Naive thymus-derived CD8-positive, alpha-beta T cell (primary cell): ENCODE measurements around the gene IL23R. TPM values are rescaled to one million over a fixed set of nuclear protein-coding genes. Genes with fewer than 3 reads are reported as not detected.

Experiments used
- ATAC-seq, 2 donors: fragments of 150-1000 bp; cut with Tn5 transposase in 1 of 2; sonication (Bioruptor Pico), chemical (Tn5 transposase) in 1 of 2; 1 replicate in 1 of 2; 2 replicates in 1 of 2; pipeline ENCODE4 v1.10.0; 2021; ENCODE audit warnings: mild to moderate bottlenecking in 2 of 2, moderate library complexity in 2 of 2
- POLR2A ChIA-PET: fragments of 350-600 bp; sonication (Branson Sonifier 250); formaldehyde crosslinking; loops from one replicate; lab custom pipeline; 2021; ENCODE audit warnings: antibody characterized with exemption; lab: Charles Lee
- DNase-seq, 10 donors: peaks; one replicate each; pipeline versions ENCODE4 v3.0.0 to v3.0.0-alpha.2; 2020 to 2022
- H3K27ac Mint-ChIP-seq, 10 donors: one replicate each; pipeline ENCODE4 v1.8.0; 2020 to 2022; ENCODE audit warnings: mild to moderate bottlenecking in 10 of 10, mixed read lengths in 10 of 10, moderate library complexity in 4 of 10, inconsistent platforms in 1 of 10
- H3K27me3 Mint-ChIP-seq, 5 donors: one replicate each; pipeline ENCODE4 v1.8.0; 2021 to 2022; ENCODE audit warnings: mixed read lengths in 5 of 5
- H3K36me3 Mint-ChIP-seq, 3 donors: one replicate each; pipeline ENCODE4 v1.8.0; 2020 to 2022; ENCODE audit warnings: mixed read lengths in 3 of 3, mild to moderate bottlenecking in 2 of 3, inconsistent platforms in 1 of 3
- H3K4me1 Mint-ChIP-seq, 4 donors: one replicate each; pipeline ENCODE4 v1.8.0; 2021 to 2022; ENCODE audit warnings: mixed read lengths in 4 of 4
- H3K4me3 Mint-ChIP-seq, 10 donors: one replicate each; pipeline ENCODE4 v1.8.0; 2020 to 2022; ENCODE audit warnings: mild to moderate bottlenecking in 10 of 10, mixed read lengths in 10 of 10, moderate library complexity in 6 of 10, inconsistent platforms in 1 of 10
- H3K9me3 Mint-ChIP-seq, 9 donors: one replicate each; pipeline ENCODE4 v1.8.0; 2020 to 2022; ENCODE audit warnings: mixed read lengths in 9 of 9, mild to moderate bottlenecking in 3 of 9, inconsistent platforms in 1 of 9, moderate library complexity in 1 of 9
- polyA plus RNA-seq, 3 donors: library from polyadenylated mRNA; unstranded; fragments of 300-500 nt; fragmentation: Illumina TruSeq; gene quantifications; one replicate each; pipeline ENCODE4 v1.2.3, GENCODE V29; 2021
- total RNA-seq, 8 experiments: library from RNA in 2 of 8; stranded (reverse) in 2 of 8; gene quantifications; one replicate each; pipeline ENCODE4 v1.2.3 and lab custom pipeline; 2021 to 2026

Gene IL23R
- total and polyA plus RNA-seq, 5 experiments from 2014 or later: not detected

- H3K4me3 Mint-ChIP-seq: no peak overlapping the region
- H3K27ac Mint-ChIP-seq: no peak overlapping the region
- no peak for ATAC-seq
- peaks cover 0 to 11% (median 0%) of the 10 kb centered on the region in 3 donors for H3K36me3 Mint-ChIP-seq
- H3K27me3 Mint-ChIP-seq: peaks cover 0 to 40% (median 11%) of the 10 kb centered on the region in 5 donors
- POLR2A ChIA-PET: interaction anchor here (0.7 kb wide), 1 partner anchor 12 kb away, joined by 3 read pairs; no protein-coding TSS in a partner anchor
- peaks cover 0 to 9% (median 0%) of the 10 kb centered on the region in 9 donors for H3K9me3 Mint-ChIP-seq
- H3K4me1 Mint-ChIP-seq: peaks cover 11 to 22% (median 20%) of the 10 kb centered on the region in 4 donors
- DNase-seq: no peak
Measured at GRCh38 chr1:67150931-67151330, 15.3 kb upstream of the IL23R start.

- peaks cover 6 to 42% (median 14%) of the 10 kb centered on the region in 5 donors for H3K27me3 Mint-ChIP-seq
- no peak for DNase-seq
- no peak overlapping the region for H3K4me3 Mint-ChIP-seq
- peaks cover 0 to 9% (median 0%) of the 10 kb centered on the region in 9 donors for H3K9me3 Mint-ChIP-seq
- POLR2A ChIA-PET: interaction anchor here (0.7 to 1.2 kb wide), 2 partner anchors 11 to 808 kb away, joined by 3 to 4 read pairs; no protein-coding TSS in a partner anchor
- no peak for ATAC-seq
- peaks cover 7 to 12% (median 10%) of the 10 kb centered on the region in 4 donors for H3K4me1 Mint-ChIP-seq
- H3K36me3 Mint-ChIP-seq: peaks cover 0 to 11% (median 0%) of the 10 kb centered on the region in 3 donors
- H3K27ac Mint-ChIP-seq: no peak overlapping the region
Measured at GRCh38 chr1:67158401-67158800, 7.9 kb upstream of the IL23R start.

- no peak for DNase-seq
- ATAC-seq: no peak
- H3K4me3 Mint-ChIP-seq: no peak overlapping the region
- peaks cover 0 to 11% (median 0%) of the 10 kb centered on the region in 3 donors for H3K36me3 Mint-ChIP-seq
- H3K27me3 Mint-ChIP-seq: peaks cover 6 to 34% (median 11%) of the 10 kb centered on the region in 5 donors
- H3K9me3 Mint-ChIP-seq: peaks cover 0 to 9% (median 0%) of the 10 kb centered on the region in 9 donors
- peaks cover 7 to 12% (median 10%) of the 10 kb centered on the region in 4 donors for H3K4me1 Mint-ChIP-seq
- H3K27ac Mint-ChIP-seq: peak overlapping the region in 1 of 10 donors; percentile 26
- POLR2A ChIA-PET: interaction anchor here (0.9 kb wide), 1 partner anchor 12 kb away, joined by 3 read pairs; no protein-coding TSS in a partner anchor
Measured at GRCh38 chr1:67159233-67159632, 7.0 kb upstream of the IL23R start.

- peak overlapping the region in 1 of 10 donors; percentile 2 for H3K27ac Mint-ChIP-seq
- peaks cover 0 to 31% (median 4%) of the 10 kb centered on the region in 5 donors for H3K27me3 Mint-ChIP-seq
- POLR2A ChIA-PET: no interaction called here
- DNase-seq (no peak), ATAC-seq (no peak)
- peaks cover 7 to 12% (median 9%) of the 10 kb centered on the region in 4 donors for H3K4me1 Mint-ChIP-seq
- no peaks in the 10 kb centered on the region for H3K36me3 Mint-ChIP-seq
- no peak overlapping the region for H3K4me3 Mint-ChIP-seq
- peaks cover 0 to 2% (median 0%) of the 10 kb centered on the region in 9 donors for H3K9me3 Mint-ChIP-seq
Measured at GRCh38 chr1:67162954-67163353, 3.3 kb upstream of the IL23R start.

- Mint-ChIP-seq H3K27ac (no peak overlapping the region), H3K27me3 (peaks cover 0 to 24% (median 4%) of the 10 kb centered on the region in 5 donors), H3K9me3 (peaks cover 0 to 2% (median 0%) of the 10 kb centered on the region in 9 donors), H3K36me3 (no peaks in the 10 kb centered on the region), H3K4me1 (peaks cover 8 to 15% (median 13%) of the 10 kb centered on the region in 4 donors), H3K4me3 (no peak overlapping the region)
- POLR2A ChIA-PET: no interaction called here
- no peak for DNase-seq
- no peak for ATAC-seq
Measured at GRCh38 chr1:67165468-67166041, 699 bp upstream of the IL23R start.

- ATAC-seq (no peak), DNase-seq (no peak)
- POLR2A ChIA-PET: interaction anchor here (0.8 to 1.0 kb wide), 2 partner anchors 11 to 44 kb away, joined by 3 to 4 read pairs; no protein-coding TSS in a partner anchor
- Mint-ChIP-seq H3K27me3 (peaks cover 0 to 24% (median 4%) of the 10 kb centered on the region in 5 donors), H3K4me3 (no peak overlapping the region), H3K27ac (no peak overlapping the region), H3K4me1 (peaks cover 19 to 35% (median 30%) of the 10 kb centered on the region in 4 donors), H3K36me3 (no peaks in the 10 kb centered on the region), H3K9me3 (peaks cover 0 to 2% (median 0%) of the 10 kb centered on the region in 9 donors)
Measured at GRCh38 chr1:67169496-67169895, 3.2 kb downstream of the IL23R start.

GRCh38 chr1:67169932-67170331 lies 3.7 kb downstream of the IL23R start:
- peaks cover 19 to 35% (median 30%) of the 10 kb centered on the region in 4 donors for H3K4me1 Mint-ChIP-seq
- H3K27me3 Mint-ChIP-seq: peaks cover 0 to 20% (median 2%) of the 10 kb centered on the region in 5 donors
- no peak for DNase-seq
- no peak overlapping the region for H3K27ac Mint-ChIP-seq
- ATAC-seq: no peak
- POLR2A ChIA-PET: interaction anchor here (1.0 to 1.6 kb wide), 2 partner anchors 12 to 20 kb away, joined by 4 to 7 read pairs; no protein-coding TSS in a partner anchor
- no peaks in the 10 kb centered on the region for H3K36me3 Mint-ChIP-seq
- peaks cover 0 to 2% (median 0%) of the 10 kb centered on the region in 9 donors for H3K9me3 Mint-ChIP-seq
- no peak overlapping the region for H3K4me3 Mint-ChIP-seq

- Mint-ChIP-seq H3K4me1 (peaks cover 20 to 42% (median 33%) of the 10 kb centered on the region in 4 donors), H3K9me3 (no peaks in the 10 kb centered on the region), H3K27me3 (peaks cover 0 to 10% (median 2%) of the 10 kb centered on the region in 5 donors), H3K27ac (peak overlapping the region in 9 of 10 donors; percentile 19 to 91 (median 74)), H3K4me3 (peak overlapping the region; percentile 36 to 83 (median 73)), H3K36me3 (no peaks in the 10 kb centered on the region)
- ATAC-seq (peak; percentile 75 to 83), DNase-seq (peak in 4 of 10 donors; percentile 43 to 78 (median 70))
- POLR2A ChIA-PET: interaction anchor here (0.5 to 1.9 kb wide), 8 partner anchors 11 to 514 kb away, joined by 3 to 9 read pairs (median 3); partner anchors contain the start of genes C1orf141, DNAI4, GADD45A and MIER1
Measured at GRCh38 chr1:67170751-67171573, 4.7 kb downstream of the IL23R start.

- ATAC-seq: peak in 1 of 2 donors; percentile 24
- POLR2A ChIA-PET: interaction anchor here (0.7 to 1.9 kb wide), 8 partner anchors 12 to 247 kb away, joined by 3 to 9 read pairs (median 4); partner anchors contain the start of genes C1orf141, DNAI4, MIER1 and SLC35D1
- H3K27me3 Mint-ChIP-seq: peaks cover 0 to 7% (median 0%) of the 10 kb centered on the region in 5 donors
- H3K4me1 Mint-ChIP-seq: peaks cover 20 to 42% (median 33%) of the 10 kb centered on the region in 4 donors
- no peaks in the 10 kb centered on the region for H3K36me3 Mint-ChIP-seq
- H3K27ac Mint-ChIP-seq: peak overlapping the region; percentile 19 to 91 (median 76)
- H3K4me3 Mint-ChIP-seq: peak overlapping the region; percentile 36 to 83 (median 73)
- DNase-seq: peak in 2 of 10 donors; percentile 2 to 12
- H3K9me3 Mint-ChIP-seq: no peaks in the 10 kb centered on the region
Measured at GRCh38 chr1:67171574-67171955, 5.3 kb downstream of the IL23R start.

- Mint-ChIP-seq H3K27me3 (peaks cover 0 to 7% (median 0%) of the 10 kb centered on the region in 5 donors), H3K4me3 (peak overlapping the region; percentile 36 to 83 (median 73)), H3K4me1 (peaks cover 20 to 42% (median 33%) of the 10 kb centered on the region in 4 donors), H3K27ac (peak overlapping the region; percentile 19 to 91 (median 74)), H3K9me3 (no peaks in the 10 kb centered on the region), H3K36me3 (no peaks in the 10 kb centered on the region)
- DNase-seq (peak in 4 of 10 donors; percentile 12 to 73 (median 58)), ATAC-seq (peak; percentile 61 to 63)
- POLR2A ChIA-PET: interaction anchor here (0.9 to 1.9 kb wide), 4 partner anchors 16 to 119 kb away, joined by 3 to 9 read pairs (median 4); partner anchors contain the start of gene SLC35D1
Measured at GRCh38 chr1:67171978-67172377, 5.7 kb downstream of the IL23R start.

- H3K4me1 Mint-ChIP-seq: peaks cover 20 to 42% (median 33%) of the 10 kb centered on the region in 4 donors
- no peak overlapping the region for H3K27ac Mint-ChIP-seq
- no peak for DNase-seq
- ATAC-seq: no peak
- H3K4me3 Mint-ChIP-seq: no peak overlapping the region
- H3K27me3 Mint-ChIP-seq: no peaks in the 10 kb centered on the region
- H3K9me3 Mint-ChIP-seq: peaks cover 0 to 4% (median 0%) of the 10 kb centered on the region in 9 donors
- H3K36me3 Mint-ChIP-seq: no peaks in the 10 kb centered on the region
- POLR2A ChIA-PET: no interaction called here
Measured at GRCh38 chr1:67173988-67174387, 7.7 kb downstream of the IL23R start.
